Measurements from ENCODE around the gene GNB2.
A peak's percentile ranks its signal among the peaks of the same experiment; 100 is the strongest.
"Not testable (repeated sequence)": the region's sequence is repeated elsewhere in the genome, so short reads cannot be mapped to it uniquely, and the experiment has no call there.

GNB2 gene

DNA sequence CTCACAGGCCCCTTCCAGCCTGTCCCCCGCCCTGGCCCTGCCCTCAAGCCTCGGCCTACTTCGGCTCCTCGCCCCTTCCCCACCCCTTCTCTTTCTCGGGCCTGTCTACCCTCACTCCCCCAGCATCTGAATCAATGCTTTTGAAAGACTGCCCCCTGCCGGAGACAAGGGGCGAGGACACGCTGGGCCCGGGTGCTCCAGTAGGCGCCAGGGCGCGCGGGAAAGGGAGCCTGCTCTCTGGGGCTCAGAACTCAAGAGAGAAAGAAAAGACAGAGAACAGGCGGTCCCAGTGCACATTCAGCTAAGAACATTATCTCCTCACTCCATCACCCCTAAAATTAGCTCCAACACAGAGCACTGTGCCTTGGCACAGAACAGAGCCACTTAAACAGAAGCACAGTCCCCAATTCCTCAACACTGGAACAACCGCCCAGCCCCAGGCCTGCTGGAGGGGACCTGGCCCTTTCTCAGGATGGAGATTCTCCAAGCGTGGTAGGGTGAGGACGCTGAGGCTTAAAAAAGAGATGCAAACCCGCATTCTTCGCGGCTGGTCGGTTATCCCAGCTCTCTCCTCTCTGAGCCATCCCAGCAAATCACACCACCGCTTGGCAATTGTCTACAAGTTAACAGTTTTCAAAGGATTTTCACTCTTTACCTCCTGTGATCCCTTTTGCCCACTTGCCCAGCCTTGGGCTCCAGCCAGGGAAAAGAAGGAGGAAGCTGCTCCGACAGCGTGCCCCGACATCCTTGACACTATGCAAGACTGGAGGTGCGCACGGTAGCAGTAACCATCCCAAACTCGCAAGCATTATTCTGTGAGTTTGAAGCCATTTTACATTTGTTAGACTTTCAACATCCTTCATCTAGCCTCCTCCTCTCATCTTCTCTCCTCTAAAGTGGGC, 18.4 kb downstream of the GNB2 start:
- H3K27ac ChIP-seq = peak overlapping the region; percentile 96
- TF ChIP-seq, protein P1, sequence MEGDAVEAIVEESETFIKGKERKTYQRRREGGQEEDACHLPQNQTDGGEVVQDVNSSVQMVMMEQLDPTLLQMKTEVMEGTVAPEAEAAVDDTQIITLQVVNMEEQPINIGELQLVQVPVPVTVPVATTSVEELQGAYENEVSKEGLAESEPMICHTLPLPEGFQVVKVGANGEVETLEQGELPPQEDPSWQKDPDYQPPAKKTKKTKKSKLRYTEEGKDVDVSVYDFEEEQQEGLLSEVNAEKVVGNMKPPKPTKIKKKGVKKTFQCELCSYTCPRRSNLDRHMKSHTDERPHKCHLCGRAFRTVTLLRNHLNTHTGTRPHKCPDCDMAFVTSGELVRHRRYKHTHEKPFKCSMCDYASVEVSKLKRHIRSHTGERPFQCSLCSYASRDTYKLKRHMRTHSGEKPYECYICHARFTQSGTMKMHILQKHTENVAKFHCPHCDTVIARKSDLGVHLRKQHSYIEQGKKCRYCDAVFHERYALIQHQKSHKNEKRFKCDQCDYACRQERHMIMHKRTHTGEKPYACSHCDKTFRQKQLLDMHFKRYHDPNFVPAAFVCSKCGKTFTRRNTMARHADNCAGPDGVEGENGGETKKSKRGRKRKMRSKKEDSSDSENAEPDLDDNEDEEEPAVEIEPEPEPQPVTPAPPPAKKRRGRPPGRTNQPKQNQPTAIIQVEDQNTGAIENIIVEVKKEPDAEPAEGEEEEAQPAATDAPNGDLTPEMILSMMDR (conservative IDR thresholded peaks at IDR 0.05) = peak; percentile 95

DNA sequence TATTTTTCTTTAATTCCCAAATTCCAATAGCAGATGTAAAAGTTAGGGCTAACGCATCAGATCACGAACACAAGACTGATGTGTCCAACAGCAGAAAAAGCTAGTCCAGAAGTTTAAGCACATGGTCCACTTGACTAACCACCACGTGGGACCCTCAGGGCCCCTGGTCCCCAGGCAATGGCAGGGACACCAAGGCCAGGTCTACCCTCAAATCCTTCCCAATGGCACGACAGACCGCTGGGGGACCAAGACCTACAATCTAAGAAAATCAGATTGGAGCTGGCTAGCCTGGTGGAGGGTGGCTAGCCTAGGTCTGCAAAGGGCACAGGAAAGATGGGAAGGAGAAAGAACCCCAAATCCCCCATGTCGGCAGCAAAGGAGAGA, 19.0 kb downstream of the GNB2 start:
- TF ChIP-seq, protein P1 (conservative IDR thresholded peaks at IDR 0.05) = no peak
- peak overlapping the region; percentile 96 for H3K27ac ChIP-seq

DNA sequence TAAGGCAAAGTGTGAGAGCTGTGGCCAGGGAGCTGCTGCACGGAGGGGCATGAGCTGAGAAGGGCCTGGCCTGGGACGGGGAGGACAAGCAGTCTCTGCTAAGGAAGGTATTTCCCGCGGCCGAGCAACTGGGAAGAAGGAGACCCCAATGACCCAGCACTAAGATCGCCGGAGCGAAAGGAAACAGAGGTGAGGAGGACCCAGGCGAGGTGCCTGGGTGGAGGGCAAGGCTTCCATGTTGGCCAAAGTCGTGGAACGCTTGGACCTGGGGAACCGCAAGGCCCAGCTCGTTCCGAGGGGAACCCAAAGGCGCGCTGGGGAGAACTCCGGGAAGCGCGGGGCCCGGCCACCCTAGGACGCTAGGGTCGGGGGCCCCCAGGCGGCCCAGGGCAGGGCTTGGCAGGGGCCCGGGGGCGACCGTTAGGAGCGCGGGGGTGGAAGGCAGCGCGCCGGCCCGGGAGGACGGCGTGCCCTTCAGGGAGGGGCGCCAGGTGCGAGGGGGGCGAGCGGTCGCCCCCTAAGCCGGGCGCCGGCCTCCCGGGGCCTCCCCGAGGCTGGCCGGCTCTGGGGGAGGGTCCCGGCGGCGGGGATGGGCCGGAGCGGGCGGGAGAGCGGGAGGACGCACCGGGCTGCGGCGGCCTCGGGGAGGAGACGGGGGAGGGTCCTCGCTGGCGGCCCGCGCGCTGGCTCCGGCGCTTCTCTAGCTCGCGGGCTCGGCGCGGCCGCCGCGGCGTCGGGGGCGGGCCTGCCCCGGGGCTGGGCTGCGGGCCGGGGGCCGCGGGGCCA, 20.0 kb downstream of the GNB2 start:
- TF ChIP-seq, protein P1 (conservative IDR thresholded peaks at IDR 0.05) = no peak
- H3K27ac ChIP-seq = peak overlapping the region; percentile 96

DNA sequence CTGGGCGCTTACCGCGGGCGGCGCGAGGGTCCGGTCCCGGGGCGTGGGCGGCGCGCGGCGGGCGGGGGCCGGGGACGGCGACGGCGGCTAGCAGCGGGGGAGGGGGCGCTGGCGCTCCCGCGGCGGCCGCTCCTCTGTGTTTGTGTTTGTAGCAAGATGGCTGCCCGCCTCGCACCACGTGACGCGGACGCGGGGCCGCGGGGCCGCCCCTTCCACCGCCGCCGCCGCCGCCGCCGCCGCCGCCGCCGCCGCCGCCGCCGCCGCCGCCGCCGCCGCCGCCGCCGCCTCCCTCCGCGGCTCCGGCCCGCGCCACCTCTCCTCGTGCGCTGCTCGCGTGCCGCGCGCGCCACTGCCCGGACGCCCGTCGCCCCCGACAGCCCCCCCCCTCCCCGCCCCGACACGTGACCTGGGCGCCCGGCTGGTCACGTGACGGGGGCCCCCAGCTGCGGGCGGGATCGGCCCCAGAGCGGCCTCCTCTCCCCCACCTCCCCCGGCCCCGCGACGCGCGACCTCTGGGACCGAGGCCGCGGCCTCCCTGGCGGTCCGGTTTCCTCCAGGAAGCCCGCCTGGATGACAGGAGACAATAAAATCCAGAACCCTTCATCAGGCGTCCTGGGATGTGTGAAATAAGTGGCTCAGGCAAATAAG, 20.7 kb downstream of the GNB2 start, which contains the start of gene GIGYF1:
Gene GIGYF1, minus strand, starts transcription at position 153 of the 648 bp plus-strand sequence. CDS start 6,012 bp downstream, outside the sequence.
- H3K27ac ChIP-seq = peak within 1 kb of the TSS; percentile 96
- TF ChIP-seq, protein P1 (conservative IDR thresholded peaks at IDR 0.05) = no peak

DNA sequence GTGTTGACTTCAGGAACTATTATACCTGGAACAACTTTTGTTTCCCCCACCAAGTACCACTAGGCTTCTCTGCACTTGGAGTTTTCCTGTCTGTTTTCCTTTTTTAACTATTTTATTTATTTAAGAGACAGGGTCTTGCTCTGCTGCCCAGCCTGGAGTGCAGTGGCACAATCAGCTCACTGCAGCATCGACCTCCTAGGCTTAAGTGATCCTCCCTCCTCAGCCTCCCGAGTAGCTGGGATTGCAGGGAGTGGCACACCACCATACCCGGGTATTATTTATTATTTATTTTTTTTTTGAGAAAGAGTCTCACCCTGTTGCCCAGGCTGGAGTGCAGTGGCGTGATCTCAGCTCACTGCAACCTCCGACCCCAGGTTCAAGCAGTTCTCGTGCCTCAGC, 22.6 kb downstream of the GNB2 start:
- H3K27ac ChIP-seq = no peak overlapping the region

DNA sequence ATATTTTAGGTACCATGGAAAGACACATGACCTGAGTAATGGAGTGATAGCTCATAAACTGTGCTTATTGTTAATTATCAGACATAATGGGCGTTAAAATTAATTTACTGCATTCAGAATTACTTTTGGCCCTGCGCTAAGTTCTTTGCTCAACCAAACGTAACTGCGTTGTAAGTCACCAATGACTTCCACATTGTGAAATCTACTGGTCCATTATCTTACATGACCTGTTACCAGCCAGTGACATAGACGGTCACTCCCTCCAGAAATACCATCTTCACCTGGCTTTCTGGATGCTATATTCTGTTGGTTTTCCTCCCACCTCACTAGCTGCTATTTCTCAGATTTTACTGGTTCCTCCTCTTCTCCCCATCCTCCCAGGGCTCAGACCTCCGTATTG, 25.5 kb downstream of the GNB2 start:
- no peak overlapping the region for H3K27ac ChIP-seq
- TF ChIP-seq, protein P1 (conservative IDR thresholded peaks at IDR 0.05) = no peak

More for the DNA sequence above, 22.6 kb downstream of the GNB2 start:
- TF ChIP-seq, protein P1 (conservative IDR thresholded peaks at IDR 0.05) = no peak

DNA sequence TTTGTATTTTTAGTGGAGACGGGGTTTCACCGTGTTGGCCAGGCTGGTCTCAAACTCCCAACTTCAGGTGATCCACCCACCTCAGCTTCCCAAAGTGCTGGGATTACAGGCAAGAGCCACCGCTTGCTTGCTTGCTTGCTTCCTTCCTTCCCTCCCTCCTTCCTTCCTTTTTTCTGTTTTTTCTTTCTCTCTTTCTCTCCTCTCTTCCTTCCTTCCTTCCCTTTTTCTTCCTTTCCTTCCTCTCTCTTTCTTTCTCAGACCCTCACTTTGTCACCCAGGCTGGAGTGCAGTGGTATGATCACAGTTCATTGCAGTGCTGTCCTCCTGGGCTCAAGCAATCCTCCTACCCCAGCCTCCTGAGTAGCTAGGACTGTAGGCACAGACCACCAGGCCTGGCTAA, 27.5 kb downstream of the GNB2 start:
- not testable (repeated sequence) for H3K27ac ChIP-seq
